ENCODE measurements around the gene PITPNM2.

- TF ChIP-seq CTCF (IDR thresholded peaks at IDR 0.05; ENCODE audit: low read depth, low read length) (no peak), MAX (IDR thresholded peaks at IDR 0.05; ENCODE audit: low read depth, low read length) (no peak)
Measured at GRCh38 chr12:123105211-123105826, 45.6 kb downstream of the PITPNM2 start.
